A549 (cell line): ENCODE measurements around the gene GPBAR1.

Experiments
- CTCF ChIP-seq: fragments of >200 bp; sonication (Bioruptor Twin); formaldehyde crosslinking; IDR thresholded peaks from 3 replicates; pipeline ENCODE4 v1.5.1; 2016
- GATA3 ChIP-seq: IDR thresholded peaks from 2 replicates; pipeline ENCODE4 v1.6.1; 2012; ENCODE audit warnings: borderline replicate concordance
- HOXA7 ChIP-seq: fragments of 250-450 bp; sonication (Bioruptor Pico); IDR thresholded peaks from 2 replicates; pipeline ENCODE4 v1.5.0; 2020; ENCODE audit warnings: mild to moderate bottlenecking, moderate library complexity
- JUN ChIP-seq, 2 experiments: fragments of >200 bp; sonication (Bioruptor Twin); formaldehyde crosslinking; IDR thresholded peaks; 2 replicates in 1 of 2; 3 replicates in 1 of 2; pipeline ENCODE4 v1.6.1; 2016 to 2017
- MYC ChIP-seq: IDR thresholded peaks from 2 replicates; pipeline ENCODE4 v1.6.1; 2012; ENCODE audit warnings: mild to moderate bottlenecking, inconsistent platforms, low read length, improper control_type of control experiment, borderline replicate concordance
- POLR2A ChIP-seq: IDR thresholded peaks from 2 replicates; pipeline ENCODE4 v1.6.1; 2012; ENCODE audit warnings: mild to moderate bottlenecking, low read length
- RAD21 ChIP-seq, 2 experiments: fragments of >200 bp in 1 of 2; sonication (Bioruptor Twin) in 1 of 2; formaldehyde crosslinking in 1 of 2; IDR thresholded peaks in 1 of 2; conservative IDR thresholded peaks in 1 of 2; 2 replicates in 1 of 2; 3 replicates in 1 of 2; pipeline ENCODE4 v1.6.1; 2012 to 2018; ENCODE audit warnings: inconsistent platforms in 1 of 2
- RFX5 ChIP-seq: fragments of 450-650 bp; IDR thresholded peaks from 2 replicates; pipeline ENCODE4 v1.7.1; 2014; ENCODE audit warnings: antibody characterized with exemption, mild to moderate bottlenecking, moderate library complexity
- ZNF302 ChIP-seq: fragments of 250-450 bp; sonication (Bioruptor Pico); IDR thresholded peaks from 2 replicates; pipeline ENCODE4 v1.9.0; 2021; ENCODE audit warnings: inconsistent platforms, mild to moderate bottlenecking, moderate library complexity

GRCh38 chr2:218266316-218266979 is 5.6 kb downstream of the GPBAR1 start:
- TF ChIP-seq CTCF, result no peak
- no peak for TF ChIP-seq HOXA7
- TF ChIP-seq JUN (IDR thresholded peaks at IDR 0.05), result no peak
- TF ChIP-seq MYC, result no peak
- TF ChIP-seq POLR2A, result no peak
- no peak for TF ChIP-seq GATA3
- TF ChIP-seq RFX5, result no peak
- no peak for TF ChIP-seq ZNF302
- no peak for TF ChIP-seq RAD21 (conservative IDR thresholded peaks at IDR 0.05 in 1 of 2, IDR thresholded peaks at IDR 0.05 in 1 of 2)
